T-helper 1 cell treated with Interleukin-12 subunit alpha and Interleukin-12 subunit beta and Interleukin-4 antibody, amounts not matched to agents 30 ng/mL and 1 ng/mL, for 36 hours (primary cell): ENCODE data around the gene CDC123. TPM values are rescaled to one million over a fixed set of nuclear protein-coding genes. Genes with fewer than 3 reads are reported as not detected.
"Not testable (repeated sequence)": the region's sequence is repeated elsewhere in the genome, so short reads cannot be mapped to it uniquely, and the experiment has no call there.

Experiments used
- intact Hi-C: fragments of 100-400 bp; cut with micrococcal nuclease; formaldehyde crosslinking; loops from one replicate; pipeline ENCODE4 v1.15.1; 2024
- total RNA-seq: library from RNA; stranded (reverse); gene quantifications from 2 replicates; pipeline ENCODE4 v1.2.3, GENCODE V29; 2022

CDC123 gene
- total RNA-seq, 1 donor from 2014 or later = 107 TPM

DNA sequence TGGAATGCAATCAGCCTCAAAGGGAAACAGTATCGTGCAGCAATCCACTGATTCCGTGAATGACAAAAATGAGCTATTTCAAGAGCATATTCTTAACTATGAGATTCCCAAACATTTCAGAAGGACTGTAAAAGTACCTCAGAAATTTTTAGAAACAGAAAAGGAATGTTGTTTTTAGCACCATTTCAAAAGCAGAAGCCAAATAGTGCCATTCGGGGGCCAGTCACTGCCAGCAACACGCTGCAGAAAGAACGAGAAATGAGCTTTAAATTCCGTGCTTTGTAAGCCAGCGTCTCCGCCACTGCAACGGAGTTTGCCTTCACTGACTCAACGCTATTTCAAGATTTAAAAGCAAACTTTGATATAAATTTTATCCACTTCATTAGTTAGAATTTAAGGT, 6.6 kb upstream of the CDC123 start:
- intact Hi-C loops = no loop called here

GRCh38 chr10:12191715-12192114, 4.3 kb upstream of the CDC123 start:
- intact Hi-C loops = loop anchor here (10.0 kb wide), 2 partner anchors 1017 to 1603 kb away; no protein-coding TSS in a partner anchor

- intact Hi-C loops = loop anchor here (10.0 kb wide), 2 partner anchors 1018 to 1602 kb away; no protein-coding TSS in a partner anchor
These were observed 2.8 kb upstream of the CDC123 start for GRCh38 chr10:12193193-12193592.

DNA sequence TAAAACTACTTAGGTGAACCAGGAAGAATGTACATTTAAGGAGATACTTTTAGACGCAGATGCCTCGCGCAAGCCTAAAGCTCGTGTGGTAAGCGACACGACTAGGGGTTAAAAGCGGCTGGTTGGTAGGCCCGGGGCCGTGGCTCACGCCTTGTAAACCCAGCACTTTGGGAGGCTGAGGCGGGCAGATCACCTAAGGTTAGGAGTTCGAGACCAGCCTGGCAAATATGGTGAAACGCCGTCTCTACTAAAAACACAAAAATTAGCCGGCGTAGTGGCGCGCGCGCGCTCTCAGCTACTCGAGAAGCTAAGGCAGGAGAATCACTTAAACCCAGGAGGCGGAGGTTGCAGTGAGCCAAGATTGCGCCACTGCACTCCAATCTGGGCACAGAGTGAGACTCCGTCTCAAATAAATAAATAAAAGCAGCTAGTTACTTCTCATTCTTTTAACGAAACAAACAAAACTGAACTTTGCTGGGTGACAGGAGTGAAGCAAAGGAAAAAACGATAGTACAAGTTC, 1.2 kb upstream of the CDC123 start:
- intact Hi-C loops = loop anchor here (1.0 to 10.0 kb wide), 12 partner anchors 14 to 1600 kb away; partner anchors contain the start of genes DHTKD1, MCM10 and SEC61A2

DNA sequence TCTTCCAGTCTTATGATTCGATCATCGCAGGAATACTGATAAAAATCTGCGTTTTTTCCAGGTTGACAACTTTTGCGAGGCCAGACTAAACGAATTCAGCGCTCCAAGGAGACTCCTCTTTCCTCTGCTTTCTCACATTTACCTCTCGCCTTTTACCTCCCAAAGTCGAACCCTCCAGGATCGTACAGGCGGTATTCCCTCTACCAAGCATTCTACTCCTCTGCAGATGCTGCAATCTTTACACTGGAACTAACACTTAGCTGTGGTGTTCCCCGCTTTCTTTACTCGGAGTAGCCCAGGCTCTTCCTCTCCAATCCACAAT, 746 bp upstream of the CDC123 start:
- intact Hi-C loops = loop anchor here (1.0 to 10.0 kb wide), 12 partner anchors 14 to 1600 kb away; partner anchors contain the start of genes DHTKD1, MCM10 and SEC61A2

- intact Hi-C loops = loop anchor here (1.0 to 10.0 kb wide), 9 partner anchors 153 to 1598 kb away; partner anchors contain the start of genes CAMK1D, MCM10 and OPTN
These were observed 683 bp downstream of the CDC123 start for GRCh38 chr10:12196531-12197211.

- intact Hi-C loops = loop anchor here (5.0 to 10.0 kb wide), 5 partner anchors 394 to 1597 kb away; partner anchors contain the start of gene MCM10
These were observed 2.2 kb downstream of the CDC123 start for GRCh38 chr10:12198156-12198555.

- intact Hi-C loops = no loop called here
These were observed 4.9 kb downstream of the CDC123 start for GRCh38 chr10:12200850-12201249.

DNA sequence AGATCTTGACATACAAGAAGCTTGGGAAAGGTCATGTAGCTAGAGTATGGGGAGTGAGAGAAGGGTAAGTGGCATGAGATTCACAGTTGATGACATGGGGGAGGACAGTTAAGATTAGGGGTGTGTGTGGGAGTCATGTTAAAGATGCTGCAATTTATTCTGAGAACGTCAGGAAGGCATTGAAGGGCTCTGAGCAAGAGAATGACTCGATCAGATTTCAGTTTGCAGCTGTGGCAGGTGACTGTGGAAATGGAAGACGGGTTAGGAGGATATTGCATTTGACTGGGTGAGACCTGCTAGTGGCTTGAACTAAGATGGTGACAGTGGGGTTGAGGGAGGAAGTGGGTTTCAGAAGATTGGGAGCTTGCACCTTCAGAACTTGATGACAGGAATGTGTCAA, 5.6 kb downstream of the CDC123 start:
- intact Hi-C loops = no loop called here

GRCh38 chr10:12202226-12202625, 6.2 kb downstream of the CDC123 start:
- intact Hi-C loops = no loop called here

DNA sequence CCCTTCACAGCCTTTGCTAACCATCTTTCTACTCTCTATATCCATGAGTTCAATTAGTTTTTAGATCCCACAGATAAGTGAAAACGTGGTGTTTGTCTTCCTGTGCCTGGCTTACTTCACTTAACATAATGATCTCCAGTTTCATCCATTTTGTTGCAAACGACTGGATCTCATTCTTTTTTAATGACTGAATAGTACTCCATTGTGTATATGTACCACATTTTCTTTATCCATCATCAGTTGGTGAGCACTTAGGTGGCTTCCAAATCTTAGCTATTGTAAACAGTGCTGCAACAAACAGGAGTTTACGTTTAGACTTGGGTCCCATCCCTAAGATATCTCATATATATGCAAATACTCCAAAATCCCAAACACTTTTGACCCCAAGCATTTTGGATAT, 9.1 kb downstream of the CDC123 start:
- intact Hi-C loops = no loop called here

GRCh38 chr10:12207114-12207513, 11.1 kb downstream of the CDC123 start:
- intact Hi-C loops = no loop called here

DNA sequence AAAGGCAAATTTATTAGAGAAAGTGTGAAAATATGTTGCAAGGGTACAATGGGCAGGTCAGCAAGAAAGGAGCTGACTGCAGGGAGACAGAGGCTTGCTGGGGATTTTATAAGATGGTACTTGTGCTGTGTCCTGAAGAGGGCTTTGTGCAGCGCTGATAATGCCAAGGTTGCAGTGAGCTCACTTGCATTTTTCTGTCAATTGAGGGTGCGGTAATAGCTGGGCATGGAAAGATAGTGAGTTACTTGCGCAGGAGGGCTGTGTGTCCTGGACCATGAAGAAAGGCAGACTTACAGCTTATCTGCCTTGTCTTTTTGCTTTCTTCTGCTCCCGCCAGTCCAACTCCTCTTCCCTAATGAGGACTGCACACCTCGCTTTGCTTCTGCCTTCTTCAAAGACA, 12.5 kb downstream of the CDC123 start:
- intact Hi-C loops = no loop called here

GRCh38 chr10:12212454-12212853, 16.5 kb downstream of the CDC123 start:
- intact Hi-C loops = no loop called here

- intact Hi-C loops = loop anchor here (1.0 kb wide), 4 partner anchors 18 to 689 kb away; partner anchors contain the start of gene NUDT5
These were observed 17.6 kb downstream of the CDC123 start for GRCh38 chr10:12213621-12214020.

DNA sequence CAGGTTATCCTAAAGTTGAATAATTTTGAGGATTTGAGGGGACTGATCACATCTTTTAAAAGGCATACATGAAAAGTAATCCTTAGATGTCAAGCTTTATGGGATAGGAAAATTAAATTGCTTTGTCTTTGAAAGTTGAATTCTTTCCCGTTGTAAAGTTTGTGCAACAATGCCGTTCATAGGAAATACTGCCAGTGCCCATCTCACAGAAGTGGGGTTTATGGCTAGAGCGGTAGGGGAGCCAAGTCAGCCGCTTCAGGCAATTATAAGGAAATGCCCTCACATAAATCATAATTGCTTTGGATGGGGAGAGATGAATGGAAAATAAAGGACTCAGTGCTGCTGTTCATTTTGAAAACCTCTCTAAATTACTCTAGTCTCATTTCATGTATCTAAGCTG, 18.1 kb downstream of the CDC123 start:
- intact Hi-C loops = loop anchor here (1.0 kb wide), 4 partner anchors 19 to 688 kb away; partner anchors contain the start of gene NUDT5

DNA sequence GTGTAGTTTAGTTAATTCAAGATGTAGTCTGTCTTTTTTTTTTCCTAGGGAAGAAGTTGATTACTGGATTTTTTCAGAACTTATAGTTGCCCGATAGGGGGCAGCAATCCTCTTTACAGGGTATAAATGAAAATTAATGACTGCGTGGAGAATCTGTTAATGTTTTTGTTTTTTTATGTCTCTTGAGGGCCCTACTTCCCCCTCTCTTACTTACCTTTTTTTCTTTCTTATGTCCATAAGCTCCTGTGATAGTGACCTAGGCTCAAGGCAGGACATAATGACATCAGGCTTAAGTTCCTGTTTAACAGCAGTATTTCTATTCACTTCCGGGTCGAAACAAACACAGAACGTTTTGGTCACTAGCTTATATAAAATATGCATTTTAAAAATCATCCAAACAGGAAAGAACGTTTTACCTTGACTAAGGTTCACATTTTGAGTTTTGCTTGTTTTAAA, 18.8 kb downstream of the CDC123 start:
- intact Hi-C loops = loop anchor here (1.0 kb wide), 4 partner anchors 19 to 688 kb away; partner anchors contain the start of gene NUDT5

- intact Hi-C loops = no loop called here
These were observed 23.0 kb downstream of the CDC123 start for GRCh38 chr10:12218991-12219390.

GRCh38 chr10:12221323-12222298, 25.6 kb downstream of the CDC123 start:
- intact Hi-C loops = no loop called here

- intact Hi-C loops = no loop called here
These were observed 29.5 kb downstream of the CDC123 start for GRCh38 chr10:12225444-12225843.

DNA sequence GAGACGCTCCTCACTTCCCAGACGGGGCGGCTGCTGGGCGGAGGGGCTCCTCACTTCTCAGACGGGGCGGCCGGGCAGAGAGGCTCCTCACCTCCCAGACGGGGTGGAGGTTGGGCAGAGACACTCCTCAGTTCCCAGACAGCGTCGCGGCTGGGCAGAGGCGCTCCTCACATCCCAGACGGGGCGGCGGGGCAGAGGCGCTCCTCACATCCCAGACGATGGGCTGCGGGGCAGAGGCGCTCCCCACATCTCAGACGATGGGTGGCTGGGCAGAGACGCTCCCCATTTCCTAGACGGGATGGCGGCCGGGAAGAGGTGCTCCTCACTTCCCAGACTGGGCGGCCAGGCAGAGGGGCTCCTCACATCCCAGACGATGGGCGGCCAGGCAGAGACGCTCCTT, 30.4 kb downstream of the CDC123 start:
- intact Hi-C loops = not testable (repeated sequence)
